HG02571 (cell line): ENCODE results near the gene LRRK1.

Source experiments
- ATAC-seq: cut with Tn5 transposase; IDR thresholded peaks from one replicate; pipeline ENCODE4 v1.9.1; 2021; ENCODE audit warnings: mild to moderate bottlenecking, moderate library complexity; ENCODE audit not compliant: unreplicated experiment

Gene LRRK1

GRCh38 chr15:100918690-100919480 lies at the start of gene LRRK1:
TSS of gene LRRK1 (plus strand) at chr15:100919357. CDS start at chr15:100924633, 5,276 bp downstream.
- ATAC-seq = peak; percentile 23

- no peak for ATAC-seq
Measured at GRCh38 chr15:100873029-100873677, 46.0 kb upstream of the LRRK1 start.

- ATAC-seq = no peak
Measured at GRCh38 chr15:100875495-100875894, 43.7 kb upstream of the LRRK1 start.

- no peak for ATAC-seq
Measured at GRCh38 chr15:100875976-100876375, 43.2 kb upstream of the LRRK1 start.

- no peak for ATAC-seq
Measured at GRCh38 chr15:100877551-100877950, 41.6 kb upstream of the LRRK1 start.

- no peak for ATAC-seq
Measured at GRCh38 chr15:100878130-100878529, 41.0 kb upstream of the LRRK1 start.

GRCh38 chr15:100878648-100879047 lies 40.5 kb upstream of the LRRK1 start:
- no peak for ATAC-seq

GRCh38 chr15:100879061-100879463 lies 40.1 kb upstream of the LRRK1 start:
- no peak for ATAC-seq

GRCh38 chr15:100879464-100880138 lies 39.6 kb upstream of the LRRK1 start, which contains the start of gene ALDH1A3:
TSS of gene ALDH1A3 (plus strand) at chr15:100879831. CDS start at chr15:100879908, 77 bp downstream.
- no peak for ATAC-seq

- ATAC-seq = no peak
Measured at GRCh38 chr15:100880139-100880896, 38.8 kb upstream of the LRRK1 start.

GRCh38 chr15:100880897-100881242 lies 38.3 kb upstream of the LRRK1 start:
- ATAC-seq = no peak

GRCh38 chr15:100881573-100882336 lies 37.4 kb upstream of the LRRK1 start:
- no peak for ATAC-seq

- no peak for ATAC-seq
Measured at GRCh38 chr15:100885116-100885515, 34.0 kb upstream of the LRRK1 start.

- ATAC-seq = no peak
Measured at GRCh38 chr15:100885811-100886210, 33.3 kb upstream of the LRRK1 start.

GRCh38 chr15:100887211-100887913 lies 31.8 kb upstream of the LRRK1 start:
- ATAC-seq = no peak

GRCh38 chr15:100889385-100890050 lies 29.6 kb upstream of the LRRK1 start:
- no peak for ATAC-seq

- ATAC-seq = no peak
Measured at GRCh38 chr15:100890051-100890720, 29.0 kb upstream of the LRRK1 start.

GRCh38 chr15:100890850-100891249 lies 28.3 kb upstream of the LRRK1 start:
- ATAC-seq = no peak
